GM12872 (cell line): ENCODE data around the gene BMPR2.

Experiments used
- CTCF ChIP-seq: IDR thresholded peaks from 3 replicates; pipeline ENCODE4 v1.5.1; 2011; ENCODE audit warnings: low read depth, mild to moderate bottlenecking, low read length, moderate library complexity; ENCODE audit not compliant: insufficient read depth

Gene BMPR2

GRCh38 chr2:202612145-202612544 lies 236.0 kb downstream of the BMPR2 start:
- TF ChIP-seq CTCF = no peak

- no peak for TF ChIP-seq CTCF
These were observed 237.4 kb downstream of the BMPR2 start for GRCh38 chr2:202613479-202613878.
